PFSK-1 (cell line): ENCODE measurements around the gene KIAA1958.

ENCODE experiments used
- POLR2AphosphoS5 ChIP-seq: IDR thresholded peaks from 2 replicates; pipeline ENCODE4 v1.6.1; 2012; ENCODE audit warnings: low read depth, mild to moderate bottlenecking, control low read depth, low read length, moderate library complexity
- TAF1 ChIP-seq: IDR thresholded peaks from 2 replicates; pipeline ENCODE4 v1.6.1; 2012; ENCODE audit warnings: low read length, control low read depth, borderline replicate concordance; ENCODE audit not compliant: insufficient read depth
- TF ChIP-seq, protein P1 (sequence below), 2 experiments: IDR thresholded peaks; 2 replicates each; pipeline versions ENCODE4 v1.6.1 to v1.8.0; 2011 to 2012; ENCODE audit warnings: low read depth in 2 of 2, low read length in 2 of 2, control low read depth in 1 of 2, inconsistent platforms in 1 of 2, mild to moderate bottlenecking in 1 of 2, moderate library complexity in 1 of 2; ENCODE audit not compliant: insufficient read depth in 1 of 2

- TF ChIP-seq POLR2AphosphoS5 = no peak
- no peak for TF ChIP-seq TAF1
- TF ChIP-seq, protein P1, sequence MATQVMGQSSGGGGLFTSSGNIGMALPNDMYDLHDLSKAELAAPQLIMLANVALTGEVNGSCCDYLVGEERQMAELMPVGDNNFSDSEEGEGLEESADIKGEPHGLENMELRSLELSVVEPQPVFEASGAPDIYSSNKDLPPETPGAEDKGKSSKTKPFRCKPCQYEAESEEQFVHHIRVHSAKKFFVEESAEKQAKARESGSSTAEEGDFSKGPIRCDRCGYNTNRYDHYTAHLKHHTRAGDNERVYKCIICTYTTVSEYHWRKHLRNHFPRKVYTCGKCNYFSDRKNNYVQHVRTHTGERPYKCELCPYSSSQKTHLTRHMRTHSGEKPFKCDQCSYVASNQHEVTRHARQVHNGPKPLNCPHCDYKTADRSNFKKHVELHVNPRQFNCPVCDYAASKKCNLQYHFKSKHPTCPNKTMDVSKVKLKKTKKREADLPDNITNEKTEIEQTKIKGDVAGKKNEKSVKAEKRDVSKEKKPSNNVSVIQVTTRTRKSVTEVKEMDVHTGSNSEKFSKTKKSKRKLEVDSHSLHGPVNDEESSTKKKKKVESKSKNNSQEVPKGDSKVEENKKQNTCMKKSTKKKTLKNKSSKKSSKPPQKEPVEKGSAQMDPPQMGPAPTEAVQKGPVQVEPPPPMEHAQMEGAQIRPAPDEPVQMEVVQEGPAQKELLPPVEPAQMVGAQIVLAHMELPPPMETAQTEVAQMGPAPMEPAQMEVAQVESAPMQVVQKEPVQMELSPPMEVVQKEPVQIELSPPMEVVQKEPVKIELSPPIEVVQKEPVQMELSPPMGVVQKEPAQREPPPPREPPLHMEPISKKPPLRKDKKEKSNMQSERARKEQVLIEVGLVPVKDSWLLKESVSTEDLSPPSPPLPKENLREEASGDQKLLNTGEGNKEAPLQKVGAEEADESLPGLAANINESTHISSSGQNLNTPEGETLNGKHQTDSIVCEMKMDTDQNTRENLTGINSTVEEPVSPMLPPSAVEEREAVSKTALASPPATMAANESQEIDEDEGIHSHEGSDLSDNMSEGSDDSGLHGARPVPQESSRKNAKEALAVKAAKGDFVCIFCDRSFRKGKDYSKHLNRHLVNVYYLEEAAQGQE (IDR thresholded peaks at IDR 0.05; ENCODE audit: insufficient read depth in 1 of 2, low read depth in 2 of 2, low read length in 2 of 2) = no peak
These were observed 43.0 kb upstream of the KIAA1958 start for GRCh38 chr9:112443636-112444035.
